GM12864 (cell line): ENCODE measurements around the gene RNASEH2C.
"Not testable (repeated sequence)": the region's sequence is repeated elsewhere in the genome, so short reads cannot be mapped to it uniquely, and the experiment has no call there.

Experiments used
- DNase-seq: peaks from one replicate; pipeline ENCODE4 v3.0.0-alpha.2; 2011; ENCODE audit warnings: low read depth
- H3K4me3 ChIP-seq: 2 replicates; pipeline ENCODE4 v1.5.1; 2011; ENCODE audit warnings: mild to moderate bottlenecking, low read depth, low read length, control low read depth
- TF ChIP-seq, protein P1 (sequence below): IDR thresholded peaks from 2 replicates; pipeline ENCODE4 v1.5.1; 2011; ENCODE audit warnings: low read depth, mild to moderate bottlenecking, moderate library complexity, low read length, control low read depth, inconsistent platforms; ENCODE audit errors: missing control alignments

Gene RNASEH2C

GRCh38 chr11:65720211-65720934, at the start of gene RNASEH2C:
Gene RNASEH2C (minus strand): TSS chr11:65720798. CDS start chr11:65720758, 40 bp downstream.
- peak; percentile 49 for DNase-seq
- peak within 1 kb of the TSS; percentile 73 for H3K4me3 ChIP-seq
- TF ChIP-seq, protein P1, sequence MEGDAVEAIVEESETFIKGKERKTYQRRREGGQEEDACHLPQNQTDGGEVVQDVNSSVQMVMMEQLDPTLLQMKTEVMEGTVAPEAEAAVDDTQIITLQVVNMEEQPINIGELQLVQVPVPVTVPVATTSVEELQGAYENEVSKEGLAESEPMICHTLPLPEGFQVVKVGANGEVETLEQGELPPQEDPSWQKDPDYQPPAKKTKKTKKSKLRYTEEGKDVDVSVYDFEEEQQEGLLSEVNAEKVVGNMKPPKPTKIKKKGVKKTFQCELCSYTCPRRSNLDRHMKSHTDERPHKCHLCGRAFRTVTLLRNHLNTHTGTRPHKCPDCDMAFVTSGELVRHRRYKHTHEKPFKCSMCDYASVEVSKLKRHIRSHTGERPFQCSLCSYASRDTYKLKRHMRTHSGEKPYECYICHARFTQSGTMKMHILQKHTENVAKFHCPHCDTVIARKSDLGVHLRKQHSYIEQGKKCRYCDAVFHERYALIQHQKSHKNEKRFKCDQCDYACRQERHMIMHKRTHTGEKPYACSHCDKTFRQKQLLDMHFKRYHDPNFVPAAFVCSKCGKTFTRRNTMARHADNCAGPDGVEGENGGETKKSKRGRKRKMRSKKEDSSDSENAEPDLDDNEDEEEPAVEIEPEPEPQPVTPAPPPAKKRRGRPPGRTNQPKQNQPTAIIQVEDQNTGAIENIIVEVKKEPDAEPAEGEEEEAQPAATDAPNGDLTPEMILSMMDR = no peak

DNA sequence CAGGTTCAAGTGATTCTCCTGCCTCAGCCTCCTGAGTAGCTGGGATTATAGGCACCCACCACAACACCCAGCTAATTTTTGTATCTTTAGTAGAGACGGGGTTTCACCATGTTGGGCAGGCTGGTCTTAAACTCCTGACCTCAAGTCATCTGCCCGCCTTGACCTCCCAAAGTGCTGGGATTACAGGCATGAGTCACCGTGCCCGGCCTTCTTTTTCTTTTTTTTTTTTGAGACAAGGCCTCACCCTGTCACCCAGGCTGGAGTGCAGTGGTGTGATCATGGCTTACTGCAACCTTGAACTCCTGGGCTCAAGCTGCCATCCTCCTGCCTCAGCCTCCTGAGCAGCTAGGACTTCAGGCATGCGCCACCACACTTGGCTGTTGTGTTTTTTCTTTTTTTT, 47.2 kb upstream of the RNASEH2C start:
- DNase-seq, H3K4me3 ChIP-seq: not testable (repeated sequence)

DNA sequence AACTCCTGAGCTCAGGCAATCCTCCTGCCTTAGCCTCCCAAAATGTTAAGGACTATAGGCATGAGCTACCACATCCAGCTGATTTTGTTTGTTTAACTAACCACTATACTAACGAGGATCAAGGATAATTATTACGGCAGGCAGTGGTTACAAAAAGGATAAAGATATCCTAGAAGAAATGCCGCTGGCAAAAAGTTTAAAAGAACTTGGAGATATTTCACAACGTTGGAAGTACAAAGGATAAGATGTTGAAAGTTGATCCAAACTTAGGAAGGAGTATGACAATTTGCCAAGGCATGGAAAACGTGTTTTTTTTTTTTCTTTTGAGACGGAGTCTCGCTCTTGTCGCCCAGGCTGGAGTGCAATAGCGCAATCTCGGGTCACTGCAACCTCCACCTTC, 46.8 kb upstream of the RNASEH2C start:
- DNase-seq = no peak
- TF ChIP-seq, protein P1 = no peak
- H3K4me3 ChIP-seq = no peak overlapping the region

DNA sequence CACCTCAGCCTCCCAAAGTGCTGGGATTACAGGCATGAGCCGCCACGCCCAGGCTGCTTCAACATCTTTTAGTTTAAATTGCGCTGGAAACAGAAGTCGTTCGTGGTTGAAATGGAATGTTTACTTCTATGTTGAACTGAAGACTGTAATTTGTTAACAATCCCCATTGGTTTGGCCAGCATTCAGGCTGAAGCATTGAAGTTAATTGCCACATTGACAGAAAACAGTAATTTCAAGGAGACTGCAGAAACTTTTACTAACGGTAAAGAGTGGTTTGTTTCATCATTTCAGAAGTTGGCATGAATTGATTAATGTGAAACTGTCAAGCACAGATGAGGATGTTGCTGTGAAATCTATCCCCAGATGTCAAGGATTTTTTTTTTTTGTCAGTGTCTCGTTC, 45.9 kb upstream of the RNASEH2C start:
- H3K4me3 ChIP-seq = no peak overlapping the region
- TF ChIP-seq, protein P1 = no peak
- no peak for DNase-seq

GRCh38 chr11:65764434-65764833, 43.8 kb upstream of the RNASEH2C start:
- DNase-seq = no peak
- TF ChIP-seq, protein P1 = no peak

GRCh38 chr11:65762816-65763215, 42.2 kb upstream of the RNASEH2C start:
- DNase-seq, H3K4me3 ChIP-seq: not testable (repeated sequence)

More at GRCh38 chr11:65764434-65764833, 43.8 kb upstream of the RNASEH2C start:
- H3K4me3 ChIP-seq = no peak overlapping the region

DNA sequence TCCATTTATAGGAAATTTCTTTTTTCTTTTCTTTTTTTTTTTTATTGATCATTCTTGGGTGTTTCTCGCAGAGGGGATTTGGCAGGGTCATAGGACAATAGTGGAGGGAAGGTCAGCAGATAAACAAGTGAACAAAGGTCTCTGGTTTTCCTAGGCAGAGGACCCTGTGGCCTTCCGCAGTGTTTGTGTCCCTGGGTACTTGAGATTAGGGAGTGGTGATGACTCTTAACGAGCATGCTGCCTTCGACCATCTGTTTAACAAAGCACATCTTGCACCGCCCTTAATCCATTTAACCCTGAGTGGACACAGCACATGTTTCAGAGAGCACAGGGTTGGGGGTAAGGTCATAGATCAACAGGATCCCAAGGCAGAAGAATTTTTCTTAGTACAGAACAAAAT, 41.6 kb upstream of the RNASEH2C start:
- not testable (repeated sequence) for DNase-seq, H3K4me3 ChIP-seq

DNA sequence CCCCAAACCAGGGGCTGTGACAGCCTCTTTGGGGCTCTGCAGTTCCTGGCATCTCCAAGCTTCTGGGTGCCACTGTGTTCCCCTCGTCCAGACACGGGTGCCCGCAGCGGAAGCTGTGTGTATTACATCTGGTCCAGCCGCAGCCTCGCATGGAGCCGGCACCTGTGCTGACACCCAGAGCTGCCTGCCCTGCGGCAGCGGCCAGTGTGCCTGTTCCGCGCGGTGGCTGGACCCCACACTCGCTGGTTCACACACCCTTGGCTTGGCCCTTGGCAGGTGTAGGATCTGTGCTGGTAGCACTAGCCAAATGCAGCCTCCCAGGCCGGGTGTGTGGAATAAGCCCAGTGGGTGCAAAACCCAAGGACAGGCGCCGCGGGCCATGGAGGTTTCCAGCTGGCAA, 24.5 kb upstream of the RNASEH2C start:
- DNase-seq = no peak
- H3K4me3 ChIP-seq = no peak overlapping the region
- TF ChIP-seq, protein P1 = no peak
